HEK293 (cell line): Measurements from ENCODE around the gene PREB.

Experiments used
- CTCF ChIA-PET: fragments of 350-600 bp; formaldehyde crosslinking; extraction: SDS; loops from one replicate; lab custom pipeline; 2021; ENCODE audit warnings: antibody characterized with exemption; lab: Yijun Ruan, JAX
- POLR2A ChIA-PET: fragments of 300-600 bp; formaldehyde crosslinking; extraction: SDS; loops from one replicate; lab custom pipeline; 2020; ENCODE audit warnings: antibody characterized with exemption, inconsistent platforms; lab: Yijun Ruan, JAX
- H3K27ac ChIP-seq: fragments of 200-500 bp; sonication (Bioruptor generic); 2 replicates; pipeline ENCODE4 v1.5.1; 2014; ENCODE audit warnings: low read depth, low read length, control low read depth, inconsistent platforms; ENCODE audit errors: extremely low read depth
- H3K36me3 ChIP-seq, 2 experiments: fragments of 200-500 bp in 1 of 2; sonication (Bioruptor generic) in 1 of 2; 1 replicate in 1 of 2; 2 replicates in 1 of 2; pipeline ENCODE4 v1.5.1; 2014 to 2017; ENCODE audit warnings: inconsistent platforms in 2 of 2, low read length in 2 of 2; ENCODE audit not compliant: control insufficient read depth in 2 of 2, insufficient read depth in 1 of 2
- H3K4me1 ChIP-seq: fragments of 200-500 bp; sonication (Bioruptor generic); 2 replicates; pipeline ENCODE4 v1.5.1; 2014; ENCODE audit warnings: mild to moderate bottlenecking, low read length, inconsistent platforms; ENCODE audit not compliant: control insufficient read depth, insufficient read depth
- H3K4me3 ChIP-seq: 2 replicates; pipeline ENCODE4 v1.5.1; 2011; ENCODE audit warnings: low read depth, mild to moderate bottlenecking, control low read depth, low read length, moderate library complexity
- H3K9me3 ChIP-seq: fragments of 200-500 bp; sonication (Bioruptor generic); 2 replicates; pipeline ENCODE4 v1.5.1; 2014; ENCODE audit warnings: low read depth, low read length, inconsistent platforms; ENCODE audit not compliant: control insufficient read depth, insufficient read depth
- PATZ1 ChIP-seq: fragments of 450-650 bp; formaldehyde crosslinking; IDR thresholded peaks from 2 replicates; pipeline ENCODE4 v1.5.1; 2016; ENCODE audit warnings: missing biosample characterization, missing genetic modification characterization
- ZBTB49 ChIP-seq: fragments of 450-650 bp; formaldehyde crosslinking; IDR thresholded peaks from 2 replicates; pipeline ENCODE4 v1.5.1; 2016; ENCODE audit warnings: missing biosample characterization, missing genetic modification characterization, low read depth
- ZFP41 ChIP-seq: fragments of 450-650 bp; formaldehyde crosslinking; IDR thresholded peaks from 2 replicates; pipeline ENCODE4 v1.5.1; 2016; ENCODE audit warnings: missing biosample characterization, missing genetic modification characterization, borderline replicate concordance
- ZNF121 ChIP-seq: fragments of 450-650 bp; formaldehyde crosslinking; IDR thresholded peaks from 2 replicates; pipeline ENCODE4 v1.5.1; 2016; ENCODE audit warnings: missing biosample characterization, missing genetic modification characterization
- ZNF140 ChIP-seq: fragments of 450-650 bp; formaldehyde crosslinking; IDR thresholded peaks from 2 replicates; pipeline ENCODE4 v1.5.1; 2016; ENCODE audit warnings: missing biosample characterization, missing genetic modification characterization
- ZNF16 ChIP-seq: fragments of 450-650 bp; formaldehyde crosslinking; IDR thresholded peaks from 2 replicates; pipeline ENCODE4 v1.5.1; 2016; ENCODE audit warnings: low read depth, missing biosample characterization, missing genetic modification characterization
- ZNF2 ChIP-seq: fragments of 450-650 bp; formaldehyde crosslinking; IDR thresholded peaks from 2 replicates; pipeline ENCODE4 v1.5.1; 2016; ENCODE audit warnings: missing biosample characterization, missing genetic modification characterization
- ZNF202 ChIP-seq: fragments of 450-650 bp; formaldehyde crosslinking; IDR thresholded peaks from 2 replicates; pipeline ENCODE4 v1.5.1; 2016; ENCODE audit warnings: missing biosample characterization, missing genetic modification characterization, borderline replicate concordance
- ZNF473 ChIP-seq: fragments of 450-650 bp; formaldehyde crosslinking; IDR thresholded peaks from 2 replicates; pipeline ENCODE4 v1.5.1; 2017; ENCODE audit warnings: missing biosample characterization, missing genetic modification characterization
- ZNF529 ChIP-seq: fragments of 450-650 bp; formaldehyde crosslinking; IDR thresholded peaks from 2 replicates; pipeline ENCODE4 v1.5.1; 2017; ENCODE audit warnings: missing genetic modification characterization, missing biosample characterization; ENCODE audit not compliant: insufficient replicate concordance
- ZNF530 ChIP-seq: fragments of 450-650 bp; formaldehyde crosslinking; IDR thresholded peaks from 2 replicates; pipeline ENCODE4 v1.5.1; 2016; ENCODE audit warnings: low read depth, missing biosample characterization, missing genetic modification characterization
- ZNF610 ChIP-seq: fragments of 450-650 bp; formaldehyde crosslinking; IDR thresholded peaks from 2 replicates; pipeline ENCODE4 v1.5.1; 2016; ENCODE audit warnings: missing biosample characterization, missing genetic modification characterization, borderline replicate concordance
- ZNF623 ChIP-seq: fragments of 450-650 bp; formaldehyde crosslinking; IDR thresholded peaks from 2 replicates; pipeline ENCODE4 v1.5.1; 2016; ENCODE audit warnings: missing biosample characterization, missing genetic modification characterization
- ZNF664 ChIP-seq: fragments of 450-650 bp; formaldehyde crosslinking; IDR thresholded peaks from 2 replicates; pipeline ENCODE4 v1.5.1; 2016; ENCODE audit warnings: missing biosample characterization, missing genetic modification characterization
- ZNF670 ChIP-seq: fragments of 450-650 bp; formaldehyde crosslinking; IDR thresholded peaks from 2 replicates; pipeline ENCODE4 v1.5.1; 2016; ENCODE audit warnings: missing biosample characterization, missing genetic modification characterization, low read depth
- ZNF704 ChIP-seq: fragments of 450-650 bp; formaldehyde crosslinking; IDR thresholded peaks from 2 replicates; pipeline ENCODE4 v1.5.1; 2016; ENCODE audit warnings: missing biosample characterization, missing genetic modification characterization
- ZNF830 ChIP-seq: fragments of 450-650 bp; IDR thresholded peaks from 2 replicates; pipeline ENCODE4 v1.5.0; 2018; ENCODE audit warnings: missing biosample characterization, missing genetic modification characterization, low read depth, mild to moderate bottlenecking, moderate library complexity
- TF ChIP-seq, protein P1 (sequence below): fragments of 450-650 bp; formaldehyde crosslinking; IDR thresholded peaks from 2 replicates; pipeline ENCODE4; 2016; ENCODE audit warnings: missing biosample characterization, missing genetic modification characterization
- TF ChIP-seq, protein P2 (sequence below): fragments of 450-650 bp; formaldehyde crosslinking; IDR thresholded peaks from 2 replicates; pipeline ENCODE4 v1.5.1; 2017; ENCODE audit warnings: missing biosample characterization, missing genetic modification characterization

Gene PREB

DNA sequence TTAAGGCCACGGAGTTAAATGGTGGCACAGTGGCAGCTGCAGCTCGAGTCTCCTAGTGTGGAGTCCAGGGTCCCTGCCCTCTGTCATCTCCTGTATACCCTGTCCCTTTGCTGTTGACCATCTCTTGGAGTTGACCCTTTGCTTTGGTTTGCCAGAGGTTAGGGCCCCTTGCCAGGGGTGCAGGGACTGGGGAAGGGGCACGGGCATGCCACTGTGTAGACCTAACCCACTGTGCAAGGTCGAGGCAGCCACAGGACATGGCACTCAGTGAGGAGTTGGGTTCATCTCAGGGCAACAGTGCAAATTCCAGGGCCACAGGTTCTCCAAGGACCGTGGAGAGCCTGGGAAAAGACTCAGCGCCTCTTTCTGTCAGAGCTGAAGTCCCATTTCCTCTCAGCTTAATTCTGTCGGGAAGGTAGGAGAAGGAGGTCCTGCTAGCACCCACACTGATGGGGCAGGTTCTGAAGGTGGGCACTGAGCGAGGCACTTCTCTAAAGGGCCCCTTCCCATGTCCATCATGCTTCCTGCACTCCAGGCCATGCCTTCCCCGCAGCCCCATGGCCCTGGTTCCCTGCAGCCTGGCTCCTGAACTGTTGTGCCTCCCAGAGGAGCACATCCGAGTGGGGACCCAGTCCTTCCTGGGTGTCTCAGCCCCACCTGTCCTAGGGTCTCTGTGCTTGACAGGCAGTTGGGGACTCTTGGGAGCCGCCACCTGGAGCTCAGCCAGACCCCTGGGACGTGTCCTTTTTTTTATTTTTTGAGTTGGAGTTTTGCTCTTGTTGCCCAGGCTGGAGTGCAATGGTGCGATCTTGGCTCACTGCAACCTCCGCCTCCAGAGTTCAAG is 45.1 kb downstream of the PREB start:
- Histone ChIP-seq H3K4me1 (peaks cover 5% of the 10 kb centered on the region; the same call in 1 of the 2 replicates), H3K36me3 (peaks cover 0 to 28% of the 10 kb centered on the region in 2 experiments; a peak in 1 of 3 replicates), H3K9me3 (no peaks in the 10 kb centered on the region), H3K4me3 (no peak overlapping the region), H3K27ac (no peak overlapping the region)
- ChIA-PET POLR2A (interaction anchor here (0.7 kb wide), 1 partner anchor 204 kb away, joined by 6 read pairs; no protein-coding TSS in a partner anchor), CTCF (interaction anchor here (0.6 to 0.9 kb wide), 3 partner anchors 81 to 214 kb away, joined by 3 to 4 read pairs (median 3); no protein-coding TSS in a partner anchor)
- TF ChIP-seq, protein P1, sequence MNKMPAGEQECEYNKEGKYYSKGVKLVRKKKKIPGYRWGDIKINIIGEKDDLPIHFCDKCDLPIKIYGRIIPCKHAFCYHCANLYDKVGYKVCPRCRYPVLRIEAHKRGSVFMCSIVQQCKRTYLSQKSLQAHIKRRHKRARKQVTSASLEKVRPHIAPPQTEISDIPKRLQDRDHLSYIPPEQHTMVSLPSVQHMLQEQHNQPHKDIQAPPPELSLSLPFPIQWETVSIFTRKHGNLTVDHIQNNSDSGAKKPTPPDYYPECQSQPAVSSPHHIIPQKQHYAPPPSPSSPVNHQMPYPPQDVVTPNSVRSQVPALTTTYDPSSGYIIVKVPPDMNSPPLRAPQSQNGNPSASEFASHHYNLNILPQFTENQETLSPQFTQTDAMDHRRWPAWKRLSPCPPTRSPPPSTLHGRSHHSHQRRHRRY (tag by site-specific recombination), result no peak
- no peak for TF ChIP-seq ZNF16
- no peak for TF ChIP-seq ZNF2 (tag by site-specific recombination)
- no peak for TF ChIP-seq ZNF121 (tag by site-specific recombination)
- no peak for TF ChIP-seq ZNF530 (tag by site-specific recombination)
- no peak for TF ChIP-seq ZNF140 (tag by site-specific recombination)
- no peak for TF ChIP-seq ZNF623
- TF ChIP-seq ZNF670 (tag by site-specific recombination), result no peak
- TF ChIP-seq ZNF529 (tag by site-specific recombination), result no peak
- TF ChIP-seq ZNF830, result no peak
- TF ChIP-seq ZNF473 (tag by site-specific recombination), result no peak
- no peak for TF ChIP-seq ZNF704 (tag by site-specific recombination)
- no peak for TF ChIP-seq ZBTB49 (tag by site-specific recombination)
- TF ChIP-seq PATZ1, result no peak
- TF ChIP-seq ZNF610 (tag by site-specific recombination), result no peak
- TF ChIP-seq ZNF202 (tag by site-specific recombination), result no peak
- no peak for TF ChIP-seq ZNF664 (tag by site-specific recombination)
- no peak for TF ChIP-seq ZFP41
- TF ChIP-seq, protein P2, sequence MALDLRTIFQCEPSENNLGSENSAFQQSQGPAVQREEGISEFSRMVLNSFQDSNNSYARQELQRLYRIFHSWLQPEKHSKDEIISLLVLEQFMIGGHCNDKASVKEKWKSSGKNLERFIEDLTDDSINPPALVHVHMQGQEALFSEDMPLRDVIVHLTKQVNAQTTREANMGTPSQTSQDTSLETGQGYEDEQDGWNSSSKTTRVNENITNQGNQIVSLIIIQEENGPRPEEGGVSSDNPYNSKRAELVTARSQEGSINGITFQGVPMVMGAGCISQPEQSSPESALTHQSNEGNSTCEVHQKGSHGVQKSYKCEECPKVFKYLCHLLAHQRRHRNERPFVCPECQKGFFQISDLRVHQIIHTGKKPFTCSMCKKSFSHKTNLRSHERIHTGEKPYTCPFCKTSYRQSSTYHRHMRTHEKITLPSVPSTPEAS (tag by site-specific recombination), result no peak
- TF ChIP-seq, all 188 proteins: peak for 0
